Fibroblast of pulmonary artery (primary cell): Measurements from ENCODE around the gene THSD1.
"Not testable (repeated sequence)": the region's sequence is repeated elsewhere in the genome, so short reads cannot be mapped to it uniquely, and the experiment has no call there.

Experiments used
- DNase-seq: peaks from one replicate; pipeline ENCODE4 v3.0.0-alpha.2; 2010; ENCODE audit warnings: low read depth
- H3K4me3 ChIP-seq: replicated peaks from 2 replicates; pipeline ENCODE4 v1.5.1; 2011; ENCODE audit warnings: low read depth, mild to moderate bottlenecking, control low read depth, low read length, moderate library complexity
- CTCF ChIP-seq: IDR thresholded peaks from 2 replicates; pipeline ENCODE4 v1.5.1; 2011; ENCODE audit warnings: mild to moderate bottlenecking, control low read depth, low read length, inconsistent platforms; ENCODE audit errors: missing control alignments

The THSD1 gene

GRCh38 chr13:52412128-52412527 lies 6.2 kb upstream of the THSD1 start:
- TF ChIP-seq CTCF: no peak
- no peak overlapping the region for H3K4me3 ChIP-seq
- DNase-seq: no peak

- no peak for TF ChIP-seq CTCF
- peak; percentile 40 for DNase-seq
These were observed 5.7 kb upstream of the THSD1 start for GRCh38 chr13:52411629-52412028.

GRCh38 chr13:52408071-52408658 lies 2.2 kb upstream of the THSD1 start:
- DNase-seq: not testable (repeated sequence)

More at GRCh38 chr13:52411629-52412028, 5.7 kb upstream of the THSD1 start:
- H3K4me3 ChIP-seq: no peak overlapping the region

GRCh38 chr13:52407436-52407835 lies 1.5 kb upstream of the THSD1 start:
- not testable (repeated sequence) for H3K4me3 ChIP-seq, DNase-seq

More at GRCh38 chr13:52408071-52408658, 2.2 kb upstream of the THSD1 start:
- not testable (repeated sequence) for H3K4me3 ChIP-seq

GRCh38 chr13:52406629-52407028 lies 657 bp upstream of the THSD1 start:
- no peak for TF ChIP-seq CTCF
- H3K4me3 ChIP-seq: no peak overlapping the region
- no peak for DNase-seq

- no peak for TF ChIP-seq CTCF
- no peak for DNase-seq
- peak overlapping the region; percentile 71 for H3K4me3 ChIP-seq
These were observed 604 bp downstream of the THSD1 start for GRCh38 chr13:52405369-52405766.

GRCh38 chr13:52399708-52400107 lies 6.3 kb downstream of the THSD1 start:
- DNase-seq: peak; percentile 60
- TF ChIP-seq CTCF: peak; percentile 35
- H3K4me3 ChIP-seq: no peak overlapping the region

GRCh38 chr13:52399046-52399445 lies 6.9 kb downstream of the THSD1 start:
- H3K4me3 ChIP-seq: no peak overlapping the region
- no peak for DNase-seq
- TF ChIP-seq CTCF: no peak
